Activated CD4-positive, alpha-beta T cell treated with anti-CD3 and anti-CD28 coated beads, Interleukin-2, amount 10 ng/mL, durations not matched to agents 7 days and 5 days (primary cell): ENCODE data around the gene FAM98A. TPM values are rescaled to one million over a fixed set of nuclear protein-coding genes. Genes with fewer than 3 reads are reported as not detected.
A peak's percentile ranks its signal among the peaks of the same experiment; 100 is the strongest.

Source experiments
- CTCF ChIA-PET: fragments of 350-600 bp; sonication (Branson Sonifier 250); formaldehyde crosslinking; loops from one replicate; lab custom pipeline; 2021; ENCODE audit warnings: antibody characterized with exemption; lab: Charles Lee
- POLR2A ChIA-PET: fragments of 350-600 bp; sonication (Branson Sonifier 250); formaldehyde crosslinking; loops from one replicate; lab custom pipeline; 2021; ENCODE audit warnings: antibody characterized with exemption; lab: Charles Lee
- DNase-seq: peaks from one replicate; pipeline ENCODE4 v3.0.0-alpha.2; 2020
- H3K27ac Mint-ChIP-seq: one replicate; pipeline ENCODE4 v1.8.0; 2021; ENCODE audit warnings: mild to moderate bottlenecking, moderate library complexity, mixed read lengths
- H3K27me3 Mint-ChIP-seq: one replicate; pipeline ENCODE4 v1.8.0; 2021; ENCODE audit warnings: mixed read lengths
- H3K36me3 Mint-ChIP-seq: one replicate; pipeline ENCODE4 v1.8.0; 2021; ENCODE audit warnings: low read depth, mixed read lengths
- H3K4me1 Mint-ChIP-seq: one replicate; pipeline ENCODE4 v1.8.0; 2021; ENCODE audit warnings: mixed read lengths
- H3K4me3 Mint-ChIP-seq: one replicate; pipeline ENCODE4 v1.8.0; 2021; ENCODE audit warnings: mild to moderate bottlenecking, moderate library complexity, mixed read lengths
- H3K9me3 Mint-ChIP-seq: one replicate; pipeline ENCODE4 v1.8.0; 2021; ENCODE audit warnings: mixed read lengths
- total RNA-seq, 2 experiments: library from RNA; stranded (reverse); gene quantifications; one replicate each; pipeline ENCODE4 v1.2.3, GENCODE V29; 2021

The FAM98A gene
- total RNA-seq, 2 experiments from 2014 or later = 30.1 to 33.7 TPM

DNA sequence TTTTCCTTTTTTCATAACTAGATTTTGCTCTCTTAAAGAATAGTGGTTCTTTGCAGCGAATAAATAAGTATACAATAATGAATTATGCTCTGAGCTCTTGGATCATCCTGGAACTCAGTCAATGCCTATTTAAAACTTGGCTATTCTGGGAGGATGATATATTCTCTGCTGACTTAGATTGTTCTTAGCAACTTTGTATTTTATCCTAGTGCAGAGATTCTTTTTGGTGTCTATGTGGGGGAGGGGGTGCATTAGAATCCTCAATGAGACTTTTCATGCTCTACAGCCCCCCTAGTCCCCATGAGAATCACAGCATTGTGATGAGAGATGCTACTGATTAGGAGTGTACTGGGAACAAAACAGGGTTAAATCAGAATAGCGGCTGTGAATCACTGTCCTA lies 8.8 kb upstream of the FAM98A start:
- Mint-ChIP-seq H3K9me3 (no peaks in the 10 kb centered on the region), H3K4me1 (no peaks in the 10 kb centered on the region), H3K36me3 (no peaks in the 10 kb centered on the region), H3K27me3 (no peaks in the 10 kb centered on the region), H3K4me3 (no peak overlapping the region), H3K27ac (no peak overlapping the region)
- CTCF ChIA-PET = no interaction called here
- DNase-seq = no peak
- POLR2A ChIA-PET = no interaction called here

DNA sequence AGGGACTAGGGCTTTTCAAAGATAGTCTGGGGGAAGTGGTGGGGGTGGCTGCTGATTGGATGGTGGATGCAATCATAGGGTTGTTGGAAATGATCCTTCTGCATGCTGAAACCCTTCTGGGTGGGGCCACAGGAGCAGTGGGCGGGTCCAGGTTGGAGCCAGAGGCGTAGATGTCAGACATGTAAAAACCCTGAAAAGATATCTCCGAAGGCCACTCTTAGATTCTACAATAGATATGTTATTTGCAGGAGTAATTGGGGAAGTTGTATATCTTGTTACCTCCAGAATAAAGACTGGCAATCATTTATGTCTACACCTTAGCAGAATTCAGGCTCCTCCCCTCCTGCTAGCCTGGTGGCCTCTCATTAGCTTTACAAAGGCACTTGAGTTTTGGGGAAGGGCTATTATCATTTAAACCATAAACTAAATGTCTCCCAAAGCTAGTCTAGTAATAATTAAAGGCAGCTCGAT lies 8.2 kb upstream of the FAM98A start:
- no peak overlapping the region for H3K4me3 Mint-ChIP-seq
- ChIA-PET CTCF (no interaction called here), POLR2A (no interaction called here)

DNA sequence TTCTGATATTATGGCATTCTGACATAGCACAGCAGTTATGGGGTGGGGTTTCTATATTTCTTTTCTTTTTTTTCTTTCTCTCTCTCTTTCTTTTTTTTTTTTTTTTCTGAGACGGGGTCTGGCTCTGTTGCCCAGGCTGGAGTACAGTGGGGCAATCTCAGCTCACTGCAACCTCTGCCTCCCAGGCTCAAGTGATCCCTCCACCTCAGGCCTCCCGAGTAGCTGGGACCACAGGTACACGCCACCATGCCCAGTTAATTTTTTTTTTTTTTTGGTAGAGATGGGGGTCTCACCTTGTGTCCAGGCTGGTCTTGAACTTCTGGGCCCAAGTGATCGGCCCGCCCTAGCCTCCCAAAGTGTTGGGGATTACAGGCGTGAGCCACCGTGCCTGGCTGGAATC lies 7.5 kb upstream of the FAM98A start:
- ChIA-PET CTCF (no interaction called here), POLR2A (no interaction called here)
- Mint-ChIP-seq H3K9me3 (no peaks in the 10 kb centered on the region), H3K4me1 (no peaks in the 10 kb centered on the region), H3K27me3 (no peaks in the 10 kb centered on the region), H3K36me3 (no peaks in the 10 kb centered on the region), H3K4me3 (no peak overlapping the region), H3K27ac (no peak overlapping the region)
- DNase-seq = no peak

More for the DNA sequence above, 8.2 kb upstream of the FAM98A start:
- Mint-ChIP-seq H3K27ac (no peak overlapping the region), H3K36me3 (no peaks in the 10 kb centered on the region), H3K9me3 (no peaks in the 10 kb centered on the region), H3K4me1 (no peaks in the 10 kb centered on the region), H3K27me3 (no peaks in the 10 kb centered on the region)
- no peak for DNase-seq

DNA sequence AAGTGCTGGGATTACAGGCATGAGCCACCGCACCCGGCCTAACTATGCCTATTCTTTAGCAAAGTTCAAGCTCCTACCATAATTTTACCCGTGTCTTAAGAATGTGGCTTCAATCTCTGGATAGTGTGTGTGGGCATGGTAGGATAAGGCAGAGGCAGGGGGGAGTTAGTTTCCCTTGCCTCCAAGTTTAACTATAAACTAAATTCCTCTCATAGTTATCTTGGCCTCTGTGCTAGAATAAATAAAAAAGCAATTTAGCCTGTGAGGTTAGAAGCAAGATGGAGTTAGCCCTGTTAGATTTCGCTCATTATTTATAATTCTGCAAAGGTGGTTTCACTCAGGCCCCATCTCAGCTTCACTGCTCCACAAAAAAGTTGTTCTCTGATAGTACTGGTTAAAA lies 7.0 kb upstream of the FAM98A start:
- ChIA-PET CTCF (no interaction called here), POLR2A (no interaction called here)
- H3K9me3 Mint-ChIP-seq = no peaks in the 10 kb centered on the region
- no peaks in the 10 kb centered on the region for H3K27me3 Mint-ChIP-seq
- no peaks in the 10 kb centered on the region for H3K4me1 Mint-ChIP-seq
- H3K36me3 Mint-ChIP-seq = no peaks in the 10 kb centered on the region
- no peak overlapping the region for H3K27ac Mint-ChIP-seq
- no peak for DNase-seq
- no peak overlapping the region for H3K4me3 Mint-ChIP-seq

DNA sequence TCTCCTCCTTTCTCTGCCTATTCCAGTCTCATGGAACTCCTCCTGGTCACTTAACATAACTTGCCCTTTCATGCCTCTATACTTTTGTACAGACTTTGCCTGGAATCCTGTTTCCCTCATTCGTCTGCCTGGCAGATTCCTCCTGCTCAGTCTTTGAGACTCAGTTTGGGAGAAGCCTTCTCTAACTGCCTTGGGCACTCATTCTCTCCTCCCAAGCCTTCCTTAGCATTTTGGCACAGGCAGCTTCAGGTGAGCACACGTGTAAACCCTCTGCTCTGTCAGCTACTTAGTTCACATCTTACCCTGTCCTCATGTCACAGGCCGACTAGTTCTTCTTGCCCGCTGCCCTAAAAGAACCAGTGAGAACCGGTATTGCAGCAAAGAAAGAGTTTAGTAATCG lies 6.0 kb upstream of the FAM98A start:
- no peaks in the 10 kb centered on the region for H3K36me3 Mint-ChIP-seq
- peaks cover 2% of the 10 kb centered on the region for H3K4me1 Mint-ChIP-seq
- H3K9me3 Mint-ChIP-seq = no peaks in the 10 kb centered on the region
- H3K27me3 Mint-ChIP-seq = no peaks in the 10 kb centered on the region
- H3K4me3 Mint-ChIP-seq = no peak overlapping the region
- POLR2A ChIA-PET = interaction anchor here (0.7 kb wide), 1 partner anchor 530 kb away, joined by 8 read pairs; no protein-coding TSS in a partner anchor
- CTCF ChIA-PET = no interaction called here
- H3K27ac Mint-ChIP-seq = no peak overlapping the region
- no peak for DNase-seq

DNA sequence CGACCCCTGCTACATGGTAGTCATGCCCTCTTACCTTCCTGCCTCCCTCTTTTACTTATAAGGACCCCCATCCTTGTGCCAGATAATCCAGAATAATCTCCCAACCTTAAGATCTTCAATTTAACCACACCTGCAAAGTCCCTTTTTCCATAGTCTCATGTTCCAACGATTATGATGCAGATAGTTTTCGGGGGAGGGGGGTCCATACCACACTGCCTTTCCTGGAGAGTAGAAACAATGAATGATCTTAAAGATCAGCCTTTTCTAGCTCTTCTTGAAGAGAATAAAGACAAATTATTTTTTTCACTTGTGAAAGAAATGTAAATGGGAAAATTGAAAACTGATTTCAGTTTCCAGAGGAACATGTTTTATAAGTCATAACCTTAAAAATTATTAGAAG lies 4.3 kb upstream of the FAM98A start:
- Mint-ChIP-seq H3K9me3 (no peaks in the 10 kb centered on the region), H3K4me3 (no peak overlapping the region), H3K36me3 (no peaks in the 10 kb centered on the region), H3K27me3 (no peaks in the 10 kb centered on the region), H3K4me1 (peaks cover 11% of the 10 kb centered on the region), H3K27ac (no peak overlapping the region)
- ChIA-PET CTCF (interaction anchor here (1.4 kb wide), 1 partner anchor 10 kb away, joined by 4 read pairs; no protein-coding TSS in a partner anchor), POLR2A (no interaction called here)
- no peak for DNase-seq

DNA sequence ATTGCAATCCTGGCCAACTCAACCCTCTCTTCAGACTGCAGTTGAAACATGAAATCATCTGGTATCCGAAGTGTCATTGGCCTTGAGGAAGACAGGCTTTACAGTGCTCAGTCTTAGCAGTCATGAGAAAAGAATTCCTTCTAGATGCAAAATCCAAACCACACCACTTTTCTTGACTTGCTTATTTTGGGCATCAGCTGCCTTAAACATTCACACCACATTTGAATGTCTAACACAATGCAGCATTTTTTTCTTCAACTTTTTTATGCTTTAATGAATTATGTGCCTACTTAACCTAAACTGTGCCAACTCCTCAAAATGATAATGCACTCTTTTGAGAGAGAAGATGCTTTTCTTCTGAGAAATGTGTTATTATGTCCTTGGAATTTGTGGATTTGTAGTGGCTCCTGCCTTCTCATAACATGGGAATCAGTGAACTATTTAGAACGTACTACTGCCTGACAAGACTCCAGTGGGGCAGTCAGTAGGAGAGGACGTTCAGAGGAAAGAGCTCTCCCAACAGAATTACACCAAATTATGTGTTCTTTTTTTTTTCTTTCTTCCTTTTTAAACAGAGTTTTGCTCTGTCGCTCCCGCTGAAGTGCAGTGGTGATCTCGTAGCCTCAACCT lies 3.2 kb upstream of the FAM98A start:
- H3K9me3 Mint-ChIP-seq = no peaks in the 10 kb centered on the region
- ChIA-PET CTCF (interaction anchor here (0.6 to 1.4 kb wide), 2 partner anchors 9 to 212 kb away, joined by 3 to 4 read pairs; no protein-coding TSS in a partner anchor), POLR2A (no interaction called here)
- H3K4me3 Mint-ChIP-seq = no peak overlapping the region
- no peaks in the 10 kb centered on the region for H3K27me3 Mint-ChIP-seq
- DNase-seq = no peak
- H3K4me1 Mint-ChIP-seq = peaks cover 21% of the 10 kb centered on the region
- no peak overlapping the region for H3K27ac Mint-ChIP-seq
- no peaks in the 10 kb centered on the region for H3K36me3 Mint-ChIP-seq

DNA sequence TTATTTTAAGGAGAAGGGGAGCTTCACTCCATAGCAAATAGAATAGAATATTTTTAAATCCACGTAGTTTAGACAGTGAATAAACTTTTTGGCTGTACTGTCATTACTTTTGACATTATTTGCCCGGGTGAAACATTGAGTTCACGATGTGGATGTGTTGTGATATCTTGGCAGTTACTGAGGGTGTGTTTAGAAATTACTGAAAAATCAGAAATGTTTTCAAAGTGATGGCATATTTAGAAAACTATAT lies 769 bp upstream of the FAM98A start:
- Mint-ChIP-seq H3K36me3 (peaks cover 6% of the 10 kb centered on the region), H3K4me1 (peaks cover 31% of the 10 kb centered on the region), H3K9me3 (no peaks in the 10 kb centered on the region), H3K27me3 (no peaks in the 10 kb centered on the region), H3K4me3 (peak overlapping the region; percentile 99), H3K27ac (peak overlapping the region; percentile 96)
- ChIA-PET POLR2A (no interaction called here), CTCF (interaction anchor here (0.6 to 1.4 kb wide), 5 partner anchors 11 to 124 kb away, joined by 3 to 5 read pairs (median 4); partner anchors contain the start of gene RASGRP3)
- DNase-seq = no peak

DNA sequence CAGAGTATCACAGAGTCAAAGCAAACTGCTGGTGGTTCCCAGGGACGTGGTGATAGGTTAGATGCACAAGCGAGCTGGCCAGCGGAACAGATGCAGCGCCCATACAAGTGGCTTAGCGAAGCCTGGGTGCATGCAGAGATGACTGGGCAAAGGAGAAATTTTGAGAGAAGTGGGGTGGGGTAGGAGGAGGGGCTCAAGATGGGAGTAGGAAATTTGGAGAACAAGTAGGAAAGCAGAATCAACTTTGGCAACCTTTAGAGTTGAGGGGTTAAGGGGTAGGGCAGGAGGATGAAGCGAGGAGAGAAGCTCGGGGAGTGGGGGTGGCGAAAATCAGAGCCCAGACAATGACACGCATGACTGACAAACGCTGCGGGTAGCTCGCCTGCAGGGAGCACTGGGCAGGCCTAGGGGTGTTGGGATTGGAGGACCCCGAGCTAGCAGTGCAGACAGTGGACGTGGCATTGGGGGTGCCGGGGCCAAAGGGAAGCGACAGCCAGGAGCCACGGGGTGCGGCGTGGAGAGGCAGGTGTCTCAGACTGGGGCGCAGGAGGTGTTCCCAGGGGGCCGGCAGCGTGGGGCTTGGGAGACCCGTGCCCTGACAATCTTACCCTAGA lies 431 bp downstream of the FAM98A start:
- Mint-ChIP-seq H3K36me3 (peaks cover 12% of the 10 kb centered on the region), H3K27ac (peak overlapping the region; percentile 96), H3K4me1 (peaks cover 37% of the 10 kb centered on the region), H3K4me3 (peak overlapping the region; percentile 99), H3K27me3 (no peaks in the 10 kb centered on the region), H3K9me3 (no peaks in the 10 kb centered on the region)
- DNase-seq = peak; percentile 44
- ChIA-PET CTCF (interaction anchor here (1.2 to 1.4 kb wide), 2 partner anchors 10 to 15 kb away, joined by 4 to 5 read pairs; no protein-coding TSS in a partner anchor), POLR2A (interaction anchor here (0.8 kb wide), 1 partner anchor 123 kb away, joined by 4 read pairs; the partner anchor contains the start of gene RASGRP3)

DNA sequence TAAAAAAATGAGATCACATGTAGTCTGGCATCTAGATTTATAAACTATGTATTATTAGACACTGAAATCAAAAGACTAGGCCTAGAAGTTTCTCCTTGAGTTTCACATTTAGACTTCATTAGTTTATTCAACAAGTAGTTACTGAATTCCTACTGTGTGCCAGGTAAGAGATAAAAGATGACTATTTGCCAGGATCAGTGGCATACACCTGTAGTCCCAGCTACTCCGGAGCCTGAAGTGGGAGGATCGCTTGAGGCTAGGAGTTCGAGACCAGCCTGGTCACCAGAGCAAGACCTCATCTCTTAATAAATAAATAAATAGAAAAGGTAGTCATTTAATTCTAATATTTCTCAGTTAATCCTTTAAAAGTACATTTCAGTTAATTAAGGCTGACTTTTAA lies 2.1 kb downstream of the FAM98A start:
- H3K4me3 Mint-ChIP-seq = peak overlapping the region; percentile 99

DNA sequence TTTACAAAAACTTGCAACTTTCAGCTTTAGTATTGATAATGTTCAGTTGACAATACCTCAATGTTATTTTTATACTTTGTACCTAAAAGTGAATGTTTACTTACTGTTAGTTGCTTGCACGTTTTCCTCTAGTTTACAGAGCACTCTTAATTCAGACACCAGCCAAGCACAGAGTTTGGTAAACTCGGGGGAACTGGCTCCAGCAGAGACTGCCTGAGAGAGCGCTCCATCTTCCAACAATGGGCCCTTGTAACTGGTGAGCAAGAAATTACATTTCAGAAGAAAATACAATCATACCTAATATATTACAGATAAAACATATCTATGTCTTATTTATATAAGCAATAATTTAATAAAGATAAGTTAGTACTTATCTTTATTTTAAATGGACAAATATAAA lies 3.7 kb downstream of the FAM98A start:
- no peak overlapping the region for H3K4me3 Mint-ChIP-seq
- H3K27ac Mint-ChIP-seq = no peak overlapping the region
- peaks cover 30% of the 10 kb centered on the region for H3K36me3 Mint-ChIP-seq
- CTCF ChIA-PET = interaction anchor here (0.8 kb wide), 1 partner anchor 120 kb away, joined by 4 read pairs; no protein-coding TSS in a partner anchor
- no peak for DNase-seq
- H3K9me3 Mint-ChIP-seq = no peaks in the 10 kb centered on the region
- no peaks in the 10 kb centered on the region for H3K27me3 Mint-ChIP-seq
- H3K4me1 Mint-ChIP-seq = peaks cover 35% of the 10 kb centered on the region
- POLR2A ChIA-PET = no interaction called here

More for the DNA sequence above, 2.1 kb downstream of the FAM98A start:
- Mint-ChIP-seq H3K4me1 (peaks cover 37% of the 10 kb centered on the region), H3K27me3 (no peaks in the 10 kb centered on the region), H3K9me3 (no peaks in the 10 kb centered on the region), H3K36me3 (peaks cover 20% of the 10 kb centered on the region), H3K27ac (no peak overlapping the region)
- ChIA-PET POLR2A (no interaction called here), CTCF (no interaction called here)
- no peak for DNase-seq

DNA sequence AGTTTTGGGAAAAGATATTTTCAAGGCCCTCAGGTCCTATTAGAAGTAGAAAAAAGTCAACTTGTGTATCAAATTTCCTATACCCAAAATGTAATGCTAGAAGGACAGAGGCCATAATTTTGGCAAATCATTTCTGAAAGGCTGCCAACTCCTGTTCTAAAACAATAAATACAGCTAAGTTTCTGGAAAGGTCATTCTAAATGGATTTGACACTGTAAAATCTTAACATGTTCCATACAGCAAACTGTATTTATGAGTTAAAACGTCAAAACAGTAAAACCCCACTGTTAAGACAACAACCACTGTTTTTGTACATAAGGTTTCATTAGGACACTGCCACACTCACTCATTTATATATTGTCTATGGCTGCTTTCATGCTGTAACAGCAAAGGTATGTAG lies 9.7 kb downstream of the FAM98A start:
- H3K36me3 Mint-ChIP-seq = peaks cover 41% of the 10 kb centered on the region
- ChIA-PET POLR2A (no interaction called here), CTCF (interaction anchor here (2.1 kb wide), 1 partner anchor 10 kb away, joined by 5 read pairs; the partner anchor contains the start of gene FAM98A)
- peaks cover 6% of the 10 kb centered on the region for H3K4me1 Mint-ChIP-seq
- no peak overlapping the region for H3K27ac Mint-ChIP-seq
- DNase-seq = no peak
- H3K9me3 Mint-ChIP-seq = no peaks in the 10 kb centered on the region
- no peaks in the 10 kb centered on the region for H3K27me3 Mint-ChIP-seq
- H3K4me3 Mint-ChIP-seq = no peak overlapping the region

DNA sequence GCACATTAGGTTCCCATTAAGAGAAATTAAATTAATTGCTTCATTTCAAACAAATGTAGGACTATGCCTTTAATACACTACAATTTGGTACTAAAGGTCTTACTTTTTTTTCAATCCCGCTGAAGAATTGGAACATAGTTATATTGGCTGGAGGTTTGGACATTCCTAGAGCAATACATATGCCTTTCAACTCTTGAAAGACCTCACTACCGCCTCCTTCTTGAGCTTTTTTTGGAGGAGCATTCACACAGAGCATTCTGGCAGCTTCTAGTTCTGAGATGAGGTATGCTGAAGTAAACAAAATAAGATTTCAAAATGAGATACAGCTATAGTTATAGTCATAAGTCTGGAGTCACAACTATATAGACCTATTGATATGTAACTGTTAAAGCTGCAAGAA lies 10.9 kb downstream of the FAM98A start:
- no peaks in the 10 kb centered on the region for H3K9me3 Mint-ChIP-seq

More for the DNA sequence above, 10.9 kb downstream of the FAM98A start:
- POLR2A ChIA-PET = no interaction called here
- Mint-ChIP-seq H3K27ac (no peak overlapping the region), H3K4me1 (peaks cover 2% of the 10 kb centered on the region), H3K27me3 (no peaks in the 10 kb centered on the region), H3K36me3 (peaks cover 42% of the 10 kb centered on the region), H3K4me3 (no peak overlapping the region)
- CTCF ChIA-PET = interaction anchor here (2.1 kb wide), 1 partner anchor 11 kb away, joined by 5 read pairs; the partner anchor contains the start of gene FAM98A
- DNase-seq = no peak
